GM13977 (cell line): ENCODE measurements around the gene PTGES3.

Experiments used
- DNase-seq: peaks from one replicate; pipeline ENCODE4 v3.0.0; 2012; ENCODE audit warnings: low spot score
- in situ Hi-C: fragments of 300-500 bp; cut with MboI; formaldehyde crosslinking; loops from one replicate; pipeline ENCODE4 v1.12.0; 2022; ENCODE audit warnings: low sequenced_read_pairs, low pct_unique_long_range_greater_than_20kb, mixed read lengths, inconsistent platforms; ENCODE audit not compliant: unreplicated experiment
- TF ChIP-seq, protein P1 (sequence below): IDR thresholded peaks from 2 replicates; pipeline ENCODE4 v1.5.1; 2012; ENCODE audit warnings: mild to moderate bottlenecking, control low read depth; ENCODE audit not compliant: insufficient read depth; ENCODE audit errors: extremely low read depth, missing control alignments

Gene PTGES3

DNA sequence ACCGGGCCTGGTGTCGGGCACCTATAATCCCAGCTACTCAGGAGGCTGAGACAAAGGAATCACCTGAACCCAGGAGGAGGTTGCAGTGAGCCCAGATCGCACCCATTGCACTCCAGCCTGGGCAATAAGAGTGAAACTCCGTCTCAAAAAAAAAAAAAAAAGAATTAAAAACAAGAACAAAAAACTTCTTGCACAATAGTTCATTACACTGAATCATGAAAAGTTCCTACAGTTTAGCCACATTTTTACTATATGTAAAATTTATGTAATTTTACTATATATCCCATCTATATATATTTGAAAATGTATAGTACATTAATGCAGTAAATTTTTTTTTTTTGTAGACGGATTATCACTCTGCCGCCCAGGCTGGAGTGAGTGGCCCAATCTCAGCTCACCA lies 46.9 kb downstream of the PTGES3 start:
- TF ChIP-seq, protein P1, sequence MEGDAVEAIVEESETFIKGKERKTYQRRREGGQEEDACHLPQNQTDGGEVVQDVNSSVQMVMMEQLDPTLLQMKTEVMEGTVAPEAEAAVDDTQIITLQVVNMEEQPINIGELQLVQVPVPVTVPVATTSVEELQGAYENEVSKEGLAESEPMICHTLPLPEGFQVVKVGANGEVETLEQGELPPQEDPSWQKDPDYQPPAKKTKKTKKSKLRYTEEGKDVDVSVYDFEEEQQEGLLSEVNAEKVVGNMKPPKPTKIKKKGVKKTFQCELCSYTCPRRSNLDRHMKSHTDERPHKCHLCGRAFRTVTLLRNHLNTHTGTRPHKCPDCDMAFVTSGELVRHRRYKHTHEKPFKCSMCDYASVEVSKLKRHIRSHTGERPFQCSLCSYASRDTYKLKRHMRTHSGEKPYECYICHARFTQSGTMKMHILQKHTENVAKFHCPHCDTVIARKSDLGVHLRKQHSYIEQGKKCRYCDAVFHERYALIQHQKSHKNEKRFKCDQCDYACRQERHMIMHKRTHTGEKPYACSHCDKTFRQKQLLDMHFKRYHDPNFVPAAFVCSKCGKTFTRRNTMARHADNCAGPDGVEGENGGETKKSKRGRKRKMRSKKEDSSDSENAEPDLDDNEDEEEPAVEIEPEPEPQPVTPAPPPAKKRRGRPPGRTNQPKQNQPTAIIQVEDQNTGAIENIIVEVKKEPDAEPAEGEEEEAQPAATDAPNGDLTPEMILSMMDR = no peak
- in situ Hi-C loops = no loop called here
- DNase-seq = no peak

DNA sequence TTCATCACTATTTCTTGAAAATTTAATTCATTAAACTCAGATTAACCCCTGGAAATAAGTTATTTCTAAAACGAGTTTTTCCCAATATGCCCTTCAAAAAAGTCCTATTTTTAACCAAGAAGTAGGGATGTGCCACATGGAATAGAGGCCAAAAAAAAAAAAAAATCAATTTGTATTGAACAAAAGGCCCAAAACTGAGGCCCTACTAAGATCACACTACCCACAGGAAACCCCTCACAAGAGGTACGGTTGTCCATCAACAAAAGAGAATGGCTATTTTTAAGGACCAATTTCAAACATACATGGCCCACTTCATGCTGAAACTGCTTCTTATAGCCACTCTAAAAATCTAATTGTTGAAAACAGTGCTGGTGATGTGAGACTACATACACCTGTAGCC lies 50.5 kb downstream of the PTGES3 start:
- in situ Hi-C loops = no loop called here
- TF ChIP-seq, protein P1 = no peak
- DNase-seq = no peak

DNA sequence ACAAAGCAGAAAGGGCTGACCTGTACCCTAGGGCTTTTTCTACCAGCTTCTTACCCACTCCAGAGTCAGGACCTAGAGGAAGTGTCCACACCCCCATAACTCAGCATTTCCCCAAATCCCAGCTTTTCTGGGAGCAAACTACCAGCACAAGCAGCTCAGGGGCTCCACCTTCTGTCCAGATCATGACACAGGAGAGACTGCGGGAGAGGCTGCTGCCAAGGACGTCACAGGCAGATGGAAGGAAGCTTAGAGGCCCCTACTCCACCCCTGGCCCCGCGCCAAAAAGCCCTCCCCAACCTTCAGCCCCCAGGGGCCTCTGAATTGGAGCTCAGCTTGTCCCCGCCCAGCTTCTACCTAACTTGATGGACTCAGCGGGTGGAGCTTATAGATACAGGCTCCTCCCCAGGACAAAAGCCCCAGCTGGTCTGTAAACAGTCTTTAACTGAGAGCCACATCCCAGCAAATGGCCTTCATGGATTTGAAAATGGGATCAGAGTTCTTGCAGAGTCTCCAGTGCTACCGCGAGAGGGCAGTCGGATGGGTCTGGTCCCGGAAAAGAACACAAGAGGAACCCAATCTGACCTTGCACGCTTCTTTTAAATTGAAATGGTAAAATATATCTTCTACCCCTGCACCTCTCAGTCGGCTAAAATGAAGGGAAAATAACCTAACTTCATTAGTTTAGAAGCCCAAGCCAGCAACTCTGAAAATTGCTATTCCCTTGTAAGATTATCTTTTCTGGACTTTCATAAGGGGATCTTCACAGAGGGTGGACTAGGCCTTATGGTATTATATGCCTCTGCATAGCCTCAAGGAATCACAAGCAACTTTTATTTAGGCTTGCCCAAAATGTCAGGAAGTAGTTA lies 51.2 kb downstream of the PTGES3 start:
- in situ Hi-C loops = no loop called here
- TF ChIP-seq, protein P1 = peak; percentile 81
- peak; percentile 94 for DNase-seq

DNA sequence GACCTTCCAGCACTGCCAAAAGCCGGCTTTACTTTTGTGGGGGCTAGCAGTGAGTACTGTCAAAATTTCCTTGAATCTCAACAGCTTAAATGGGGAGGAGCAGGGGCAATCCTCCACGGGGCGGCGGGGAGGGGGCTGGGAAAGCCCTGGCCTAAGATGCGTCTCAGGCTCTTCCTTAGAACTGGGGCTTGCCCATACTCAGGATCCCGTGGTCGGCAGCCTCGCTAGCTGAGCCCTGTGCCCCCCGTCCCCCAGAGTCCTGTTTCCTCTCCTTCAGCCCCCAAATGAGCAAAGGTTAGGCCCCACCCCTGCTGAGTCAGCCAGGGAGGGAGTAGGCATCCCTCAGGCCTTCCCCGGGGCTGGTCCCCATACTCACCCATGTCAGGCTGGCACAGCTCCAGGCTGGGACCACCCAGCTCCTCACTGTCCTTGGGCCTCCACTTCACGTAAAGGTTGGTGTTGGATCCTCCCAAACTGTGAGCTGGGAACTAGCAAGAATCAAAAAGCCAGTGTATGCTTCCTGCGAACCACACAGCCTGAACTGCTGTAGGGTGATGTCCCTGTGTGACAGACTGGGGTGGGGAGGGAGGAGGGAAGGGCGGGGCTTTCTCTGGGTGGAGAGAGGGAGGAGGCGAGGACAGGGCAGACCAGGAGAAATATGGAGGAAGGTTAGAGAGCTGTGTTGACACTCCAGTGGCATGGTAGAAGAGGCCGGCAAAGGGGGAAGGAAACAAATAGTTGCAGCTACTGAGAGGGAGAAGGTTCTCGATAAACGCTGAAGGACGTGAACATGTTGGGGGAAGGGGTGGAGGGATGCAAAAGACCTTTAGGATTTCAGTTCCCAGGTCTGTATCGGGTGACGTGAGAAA lies 52.0 kb downstream of the PTGES3 start:
- TF ChIP-seq, protein P1 = no peak
- DNase-seq = peak; percentile 87
- in situ Hi-C loops = no loop called here

DNA sequence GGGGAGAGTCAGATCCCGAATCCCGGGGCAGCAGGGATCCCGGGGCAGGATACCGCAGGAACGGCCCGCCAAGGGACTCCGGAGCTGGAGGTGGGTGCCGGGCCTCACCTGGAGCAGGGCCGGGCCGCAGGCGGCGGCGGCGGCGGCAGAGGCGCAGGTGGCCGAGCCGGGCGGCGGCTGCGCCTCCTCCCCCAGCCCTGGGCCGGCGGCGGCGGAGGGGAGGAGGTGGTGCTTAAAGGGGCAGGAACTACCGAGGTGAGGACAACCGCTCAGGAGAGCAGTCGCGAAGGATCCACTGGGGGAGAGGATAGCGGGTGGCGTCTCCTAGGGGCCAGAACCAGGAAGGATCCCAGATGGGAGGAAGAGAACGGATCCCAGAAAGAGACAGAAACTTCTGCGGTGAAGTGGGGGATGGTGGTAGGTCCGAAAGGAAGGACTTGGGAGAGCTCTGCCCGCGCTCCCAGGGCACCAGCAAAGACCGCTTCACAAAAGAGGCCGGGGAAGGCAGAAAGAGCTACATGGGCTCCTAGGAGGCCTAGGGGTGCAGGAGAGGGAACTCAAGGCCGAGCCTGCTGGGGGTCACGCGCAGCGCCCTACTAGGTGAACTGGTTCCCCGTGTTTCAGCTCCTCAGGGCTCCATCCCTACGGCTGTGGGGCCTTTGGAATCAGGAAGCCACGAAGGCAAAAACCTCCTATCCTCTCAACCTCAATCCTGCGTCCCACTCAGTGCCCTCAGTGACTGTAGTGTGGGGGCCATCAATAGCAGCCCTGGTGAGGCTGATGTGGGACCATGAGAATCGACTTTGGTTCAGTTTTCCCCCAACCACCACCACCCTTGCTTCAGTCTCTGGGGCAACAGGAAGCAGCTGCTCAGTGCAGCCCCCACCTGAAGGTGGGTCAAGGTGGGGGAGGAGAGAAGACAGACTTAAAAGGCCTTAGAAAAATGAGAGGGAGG lies 53.0 kb downstream of the PTGES3 start:
- in situ Hi-C loops = no loop called here
- DNase-seq = peak; percentile 85

More for the DNA sequence above, 53.0 kb downstream of the PTGES3 start:
- TF ChIP-seq, protein P1 = peak; percentile 31
